ENCODE data around the gene ELF1.

GRCh38 chr13:40979232-40979631 is 39.9 kb downstream of the ELF1 start:
- no peak for TF ChIP-seq HOXA7 (CRISPR knock-in tag; IDR thresholded peaks at IDR 0.05)
- TF ChIP-seq CTCF (IDR thresholded peaks at IDR 0.05), result no peak
- no peak for TF ChIP-seq HDAC2 (IDR thresholded peaks at IDR 0.05)
- no peak for TF ChIP-seq MAX (IDR thresholded peaks at IDR 0.05)
- TF ChIP-seq POLR2A (IDR thresholded peaks at IDR 0.05; ENCODE audit: low read length), result no peak
- TF ChIP-seq REST (IDR thresholded peaks at IDR 0.05), result no peak
- no peak for TF ChIP-seq CHD4 (IDR thresholded peaks at IDR 0.05; ENCODE audit: borderline replicate concordance)
- no peak for TF ChIP-seq TFCP2L1 (CRISPR knock-in tag; IDR thresholded peaks at IDR 0.05)
